GM10266 (cell line): Measurements from ENCODE around the gene HOXA6.

ENCODE experiments used
- DNase-seq: peaks from one replicate; pipeline ENCODE4 v3.0.0; 2012; ENCODE audit errors: extremely low spot score
- TF ChIP-seq, protein P1 (sequence below): IDR thresholded peaks from 2 replicates; pipeline ENCODE4 v1.5.1; 2012; ENCODE audit warnings: mild to moderate bottlenecking, low read depth; ENCODE audit not compliant: control insufficient read depth, insufficient read depth; ENCODE audit errors: missing control alignments

The HOXA6 gene

DNA sequence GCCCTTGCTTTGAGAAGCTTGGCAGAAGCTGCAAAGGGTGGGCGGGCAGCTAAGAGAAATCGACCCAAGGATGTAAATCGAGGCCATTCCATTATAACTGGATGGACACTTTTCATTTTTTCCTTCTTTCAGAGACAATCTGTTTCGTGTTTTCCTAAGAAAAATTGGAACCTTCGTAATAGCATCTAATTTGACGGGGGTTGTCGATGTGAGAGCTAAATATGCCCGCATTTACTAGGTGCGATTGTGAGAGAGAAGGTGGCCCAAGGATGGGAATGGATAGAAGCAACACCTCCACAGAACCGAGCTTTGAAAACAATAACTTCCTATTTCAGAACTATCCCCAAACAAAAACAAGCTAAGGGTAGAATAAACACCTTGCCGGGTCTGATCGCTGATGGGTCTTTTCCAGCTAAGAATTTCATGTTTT lies 16.2 kb downstream of the HOXA6 start:
- TF ChIP-seq, protein P1, sequence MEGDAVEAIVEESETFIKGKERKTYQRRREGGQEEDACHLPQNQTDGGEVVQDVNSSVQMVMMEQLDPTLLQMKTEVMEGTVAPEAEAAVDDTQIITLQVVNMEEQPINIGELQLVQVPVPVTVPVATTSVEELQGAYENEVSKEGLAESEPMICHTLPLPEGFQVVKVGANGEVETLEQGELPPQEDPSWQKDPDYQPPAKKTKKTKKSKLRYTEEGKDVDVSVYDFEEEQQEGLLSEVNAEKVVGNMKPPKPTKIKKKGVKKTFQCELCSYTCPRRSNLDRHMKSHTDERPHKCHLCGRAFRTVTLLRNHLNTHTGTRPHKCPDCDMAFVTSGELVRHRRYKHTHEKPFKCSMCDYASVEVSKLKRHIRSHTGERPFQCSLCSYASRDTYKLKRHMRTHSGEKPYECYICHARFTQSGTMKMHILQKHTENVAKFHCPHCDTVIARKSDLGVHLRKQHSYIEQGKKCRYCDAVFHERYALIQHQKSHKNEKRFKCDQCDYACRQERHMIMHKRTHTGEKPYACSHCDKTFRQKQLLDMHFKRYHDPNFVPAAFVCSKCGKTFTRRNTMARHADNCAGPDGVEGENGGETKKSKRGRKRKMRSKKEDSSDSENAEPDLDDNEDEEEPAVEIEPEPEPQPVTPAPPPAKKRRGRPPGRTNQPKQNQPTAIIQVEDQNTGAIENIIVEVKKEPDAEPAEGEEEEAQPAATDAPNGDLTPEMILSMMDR = no peak
- DNase-seq = no peak

DNA sequence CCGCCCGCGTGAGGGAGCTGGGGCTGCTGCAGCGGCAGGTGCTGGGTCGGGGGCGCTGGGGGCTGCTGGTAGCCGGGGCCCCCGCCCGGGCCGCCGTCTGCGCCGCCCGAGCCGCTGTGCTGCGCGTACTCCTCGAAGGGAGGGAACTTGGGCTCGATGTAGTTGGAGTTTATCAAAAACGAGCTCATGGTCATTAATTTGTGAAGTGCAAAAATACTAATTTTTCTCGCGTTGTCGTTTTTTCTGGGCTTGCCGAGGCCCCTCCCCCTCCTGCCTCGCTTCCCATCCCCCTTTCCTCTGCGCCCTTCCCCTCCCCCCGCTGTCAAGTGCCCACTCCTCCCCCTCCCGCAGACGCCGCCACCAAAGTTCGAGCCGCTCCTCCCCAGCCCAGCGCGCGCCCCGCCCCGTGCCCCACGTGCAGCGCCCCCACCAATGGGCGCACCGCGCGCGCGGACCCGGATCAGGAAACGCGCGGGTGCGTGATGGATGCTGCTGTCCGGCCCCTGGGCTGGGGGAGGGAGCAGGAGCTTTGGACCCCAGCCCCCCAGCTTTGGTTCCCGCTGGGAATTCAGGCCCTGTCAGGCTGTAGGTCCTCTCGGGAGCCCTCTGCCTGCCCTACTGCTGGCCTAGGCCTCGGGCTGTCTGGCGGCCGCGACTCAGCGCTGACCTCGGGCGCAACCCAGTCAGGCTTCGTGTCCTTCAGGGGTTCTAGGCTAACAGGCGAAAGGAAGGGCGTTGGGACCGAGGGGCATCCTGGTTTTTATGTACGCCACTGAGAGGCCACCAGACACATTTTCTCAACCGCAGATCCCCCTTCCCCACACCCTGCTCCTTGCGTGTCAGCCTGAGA lies 16.8 kb downstream of the HOXA6 start, which contains the start of gene HOXA4:
Gene HOXA4, minus strand, starts transcription at position 218 of the 850 bp plus-strand sequence. Its CDS starts 24 bp downstream, at position 194.
- no peak for DNase-seq
- TF ChIP-seq, protein P1 = no peak

DNA sequence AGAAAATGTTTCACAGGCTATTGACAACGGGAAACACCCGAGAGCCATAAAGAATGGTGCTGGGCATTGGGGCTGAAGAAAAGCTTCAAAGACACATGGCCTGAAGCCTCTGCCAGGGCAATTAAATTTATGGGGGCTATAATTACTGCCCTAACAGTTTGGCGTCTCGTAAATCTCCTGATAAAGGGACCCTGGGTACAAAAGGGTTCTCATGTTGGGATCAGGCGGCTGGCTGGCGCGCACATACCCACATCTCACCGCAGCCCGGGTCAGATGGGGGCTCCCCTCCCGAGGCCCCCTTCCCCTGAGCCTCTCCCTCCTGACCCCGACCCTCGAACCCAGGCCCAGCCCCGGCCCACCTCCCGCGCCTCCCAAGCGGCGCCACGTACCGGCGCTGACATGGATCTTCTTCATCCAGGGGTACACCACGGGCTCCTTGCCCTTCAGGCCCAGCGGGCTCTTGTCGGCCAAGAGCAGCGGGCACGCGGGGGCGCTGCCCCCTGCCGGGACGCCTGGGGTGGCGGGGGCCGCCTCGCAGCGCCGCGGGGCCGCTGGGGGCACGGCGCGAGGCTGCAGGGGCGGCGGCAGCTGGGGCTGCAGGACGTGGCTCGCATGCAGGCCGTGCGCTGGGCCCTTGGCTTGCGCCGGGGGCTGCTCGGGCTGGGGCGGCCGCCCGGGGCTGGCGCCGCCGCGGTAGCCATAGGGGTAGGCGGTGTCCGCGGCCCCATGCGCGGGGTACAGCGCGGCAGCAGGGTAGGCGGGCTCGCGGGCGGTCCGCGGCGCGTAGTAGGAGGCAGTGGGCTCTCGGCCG lies 17.6 kb downstream of the HOXA6 start:
- no peak for DNase-seq
- TF ChIP-seq, protein P1 = no peak

DNA sequence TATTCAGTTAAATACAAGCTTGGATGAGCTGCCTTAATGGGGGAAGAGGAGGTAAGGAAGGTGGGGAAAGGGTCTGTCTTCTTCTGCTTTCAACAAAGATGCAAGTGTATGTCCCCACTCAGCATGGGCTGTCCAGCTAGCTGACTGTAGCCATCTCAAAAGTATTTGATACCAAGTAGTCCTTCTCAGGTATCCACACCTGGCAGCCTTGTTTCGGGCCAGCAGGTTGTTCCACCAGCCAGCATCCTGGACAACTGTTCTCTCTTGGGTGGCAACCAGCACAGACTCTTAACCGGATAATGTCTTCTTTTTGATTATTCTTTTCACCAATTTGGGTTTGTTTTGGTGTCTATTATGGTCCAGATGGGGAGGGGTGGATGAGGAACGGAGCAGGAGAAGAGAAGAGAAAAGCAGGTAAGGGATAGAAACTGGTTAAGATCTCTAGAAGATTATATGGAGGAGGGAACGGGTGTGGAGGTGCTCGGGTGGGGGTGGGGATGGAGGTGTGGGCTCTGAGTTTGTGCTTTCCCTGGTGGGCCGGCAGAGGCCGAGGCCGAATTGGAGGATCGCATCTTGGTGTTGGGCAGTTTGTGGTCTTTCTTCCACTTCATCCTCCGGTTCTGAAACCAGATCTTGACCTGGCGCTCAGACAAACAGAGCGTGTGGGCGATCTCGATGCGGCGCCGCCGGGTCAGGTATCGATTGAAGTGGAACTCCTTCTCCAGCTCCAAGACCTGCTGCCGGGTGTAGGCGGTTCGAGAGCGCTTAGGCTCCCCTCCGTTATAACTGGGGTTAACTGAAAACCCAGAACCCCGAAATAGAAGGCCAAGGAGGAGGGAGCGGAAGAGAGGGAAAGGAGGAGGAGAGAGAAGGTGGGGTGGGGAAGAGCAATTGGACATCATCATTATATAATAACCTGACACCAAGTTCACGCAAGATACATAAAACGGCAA lies 18.5 kb downstream of the HOXA6 start:
- TF ChIP-seq, protein P1 = no peak
- DNase-seq = no peak

DNA sequence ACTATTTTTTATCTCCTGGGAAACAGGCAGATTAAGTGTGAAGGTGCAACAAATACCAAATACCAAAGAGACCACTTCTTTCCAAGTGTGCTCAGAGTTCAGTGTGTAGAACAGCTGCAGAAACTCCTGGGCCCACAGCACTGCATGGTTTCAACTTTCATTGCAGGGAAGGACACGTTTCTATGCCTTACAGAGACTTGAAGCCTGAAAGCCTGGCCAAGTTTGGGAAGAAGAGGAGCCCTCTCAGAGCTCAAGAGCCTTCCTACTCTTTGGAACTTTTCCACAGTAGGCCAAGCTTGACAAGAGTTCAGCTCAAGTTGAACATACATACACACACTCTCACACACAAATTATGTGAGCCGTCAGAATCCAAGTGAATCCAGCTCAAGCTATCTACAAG lies 19.5 kb downstream of the HOXA6 start:
- TF ChIP-seq, protein P1 = no peak
- no peak for DNase-seq

DNA sequence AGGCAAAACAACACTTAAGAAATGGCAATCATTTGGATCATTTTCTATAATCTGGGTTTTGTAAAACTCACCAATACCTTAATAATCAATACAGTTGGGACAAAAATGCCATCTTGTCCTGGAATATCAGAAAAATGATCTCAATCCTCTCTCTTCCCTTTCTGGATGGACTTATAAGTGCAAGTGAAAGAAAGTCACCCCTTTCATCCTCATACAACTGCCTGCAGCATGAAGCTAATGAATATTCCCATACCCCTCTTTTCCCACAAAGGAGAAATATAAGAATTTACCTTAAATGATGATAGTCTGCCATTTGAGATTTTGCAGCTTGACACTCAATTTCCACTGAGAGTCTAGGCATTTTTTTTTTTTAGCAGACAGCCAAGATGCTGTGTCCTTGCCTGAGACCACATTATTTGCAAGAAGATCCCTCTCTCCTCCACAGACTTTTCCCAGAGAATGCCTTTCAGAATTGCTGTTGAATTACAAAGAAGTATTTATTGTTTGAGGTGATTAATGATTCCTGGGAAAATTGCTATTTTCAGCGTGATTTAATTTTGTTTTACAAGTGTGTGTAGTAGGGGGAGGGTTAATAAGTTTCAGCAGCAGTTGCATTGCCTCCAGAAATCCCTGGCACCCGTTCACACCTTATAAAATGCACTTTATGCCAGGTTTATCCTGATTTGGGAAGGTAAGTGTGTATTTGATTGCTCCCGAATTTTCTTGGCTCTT lies 20.8 kb downstream of the HOXA6 start:
- no peak for DNase-seq
- TF ChIP-seq, protein P1 = no peak
